H9 (cell line): ENCODE data around the gene KLHDC10. TPM values are rescaled to one million over a fixed set of nuclear protein-coding genes. Genes with fewer than 3 reads are reported as not detected.

Experiments used
- DNase-seq: peaks from one replicate; pipeline ENCODE4 v3.0.0-alpha.2; 2017
- H2AFZ ChIP-seq: one replicate; pipeline ENCODE4 v1.6.1; 2013; ENCODE audit warnings: mild to moderate bottlenecking, low read length, control low read depth, moderate library complexity
- H2AK5ac ChIP-seq: 2 replicates; pipeline ENCODE4 v1.6.1; 2013; ENCODE audit warnings: low read length, control low read depth, mixed read lengths; ENCODE audit not compliant: insufficient read length
- H2BK120ac ChIP-seq: one replicate; pipeline ENCODE4 v1.6.1; 2013; ENCODE audit warnings: low read depth, mild to moderate bottlenecking, low read length, control low read depth, inconsistent platforms; ENCODE audit not compliant: poor library complexity, severe bottlenecking
- H2BK12ac ChIP-seq: 2 replicates; pipeline ENCODE4 v1.6.1; 2013; ENCODE audit warnings: low read length, control low read depth, mixed read lengths, low read depth; ENCODE audit not compliant: insufficient read length
- H2BK15ac ChIP-seq: 2 replicates; pipeline ENCODE4 v1.6.1; 2013; ENCODE audit warnings: low read depth, low read length, control low read depth
- H2BK20ac ChIP-seq: one replicate; pipeline ENCODE4 v1.6.1; 2013; ENCODE audit warnings: low read depth, mild to moderate bottlenecking, low read length, control low read depth, inconsistent platforms; ENCODE audit not compliant: poor library complexity, severe bottlenecking
- H2BK5ac ChIP-seq: 2 replicates; pipeline ENCODE4 v1.6.1; 2013; ENCODE audit warnings: low read length, control low read depth, mixed read lengths; ENCODE audit not compliant: insufficient read length
- H3K14ac ChIP-seq: 2 replicates; pipeline ENCODE4 v1.6.1; 2013; ENCODE audit warnings: low read length, control low read depth; ENCODE audit not compliant: insufficient read depth
- H3K18ac ChIP-seq: 2 replicates; pipeline ENCODE4 v1.6.1; 2013; ENCODE audit warnings: low read depth, mild to moderate bottlenecking, mixed read lengths, low read length, control low read depth; ENCODE audit not compliant: insufficient read length
- H3K23ac ChIP-seq: 2 replicates; pipeline ENCODE4 v1.6.1; 2013; ENCODE audit warnings: low read length, control low read depth, mixed read lengths, low read depth; ENCODE audit not compliant: insufficient read length
- H3K23me2 ChIP-seq: 2 replicates; pipeline ENCODE4 v1.6.1; 2013; ENCODE audit warnings: low read depth, mild to moderate bottlenecking, mixed read lengths, low read length, control low read depth; ENCODE audit not compliant: insufficient read length, poor library complexity, severe bottlenecking
- H3K27ac ChIP-seq: 2 replicates; pipeline ENCODE4 v1.5.1; 2013; ENCODE audit warnings: low read length, control low read depth, mixed read lengths, low read depth; ENCODE audit not compliant: insufficient read length
- H3K27me3 ChIP-seq: 2 replicates; pipeline ENCODE4 v1.6.1; 2013; ENCODE audit warnings: low read length, control low read depth, inconsistent platforms; ENCODE audit not compliant: insufficient read depth
- H3K4ac ChIP-seq: 2 replicates; pipeline ENCODE4 v1.6.1; 2013; ENCODE audit warnings: low read depth, mild to moderate bottlenecking, control low read depth, inconsistent platforms, low read length, moderate library complexity
- H3K4me1 ChIP-seq: 2 replicates; pipeline ENCODE4 v1.6.1; 2013; ENCODE audit warnings: low read length, control low read depth, inconsistent platforms; ENCODE audit not compliant: insufficient read depth
- H3K4me2 ChIP-seq: 2 replicates; pipeline ENCODE4 v1.6.1; 2013; ENCODE audit warnings: low read length, control low read depth, mixed read lengths; ENCODE audit not compliant: insufficient read length, insufficient read depth
- H3K56ac ChIP-seq: 2 replicates; pipeline ENCODE4 v1.6.1; 2013; ENCODE audit warnings: low read depth, mild to moderate bottlenecking, mixed read lengths, low read length, control low read depth; ENCODE audit not compliant: insufficient read length
- H3K79me1 ChIP-seq: 2 replicates; pipeline ENCODE4 v1.6.1; 2013; ENCODE audit warnings: low read depth, mild to moderate bottlenecking, moderate library complexity, low read length, control low read depth, inconsistent platforms; ENCODE audit not compliant: insufficient read depth, poor library complexity, severe bottlenecking
- H3K79me2 ChIP-seq: 2 replicates; pipeline ENCODE4 v1.6.1; 2013; ENCODE audit warnings: low read length, control low read depth, inconsistent platforms; ENCODE audit not compliant: insufficient read depth
- H3K9ac ChIP-seq: 2 replicates; pipeline ENCODE4 v1.6.1; 2013; ENCODE audit warnings: low read length, control low read depth, mixed read lengths; ENCODE audit not compliant: insufficient read length; ENCODE audit errors: extremely low read depth
- H3K9me3 ChIP-seq: one replicate; pipeline ENCODE4 v1.6.1; 2013; ENCODE audit warnings: low read depth, low read length, inconsistent platforms; ENCODE audit not compliant: control insufficient read depth
- H3T11ph ChIP-seq: one replicate; pipeline ENCODE4 v1.6.1; 2013; ENCODE audit warnings: mild to moderate bottlenecking, low read length, control low read depth, inconsistent platforms
- H4K20me1 ChIP-seq: one replicate; pipeline ENCODE4 v1.6.1; 2013; ENCODE audit not compliant: control insufficient read depth, insufficient read length, insufficient read depth
- H4K5ac ChIP-seq: 2 replicates; pipeline ENCODE4 v1.6.1; 2013; ENCODE audit warnings: low read depth, mild to moderate bottlenecking, mixed read lengths, low read length, control low read depth; ENCODE audit not compliant: insufficient read length
- H4K8ac ChIP-seq: replicated peaks from 2 replicates; pipeline ENCODE4 v1.6.1; 2013; ENCODE audit warnings: low read length, control low read depth, mixed read lengths, low read depth; ENCODE audit not compliant: insufficient read length
- H4K91ac ChIP-seq: 2 replicates; pipeline ENCODE4 v1.6.1; 2013; ENCODE audit warnings: low read depth, mild to moderate bottlenecking, moderate library complexity, mixed read lengths, low read length, control low read depth; ENCODE audit not compliant: insufficient read length
- H3K27ac Mint-ChIP-seq, 3 experiments: 2 replicates in 2 of 3; 3 replicates in 1 of 3; pipeline ENCODE4 v1.8.0; 2020 to 2021; ENCODE audit warnings: mixed read lengths in 3 of 3, mild to moderate bottlenecking in 1 of 3, moderate library complexity in 1 of 3
- H3K27me3 Mint-ChIP-seq: 2 replicates; pipeline ENCODE4 v1.8.0; 2021; ENCODE audit warnings: low read depth, mild to moderate bottlenecking, moderate library complexity, mixed read lengths
- H3K36me3 Mint-ChIP-seq, 3 experiments: 2 replicates in 2 of 3; 3 replicates in 1 of 3; pipeline ENCODE4 v1.8.0; 2020 to 2021; ENCODE audit warnings: low read depth in 3 of 3, mixed read lengths in 3 of 3; ENCODE audit not compliant: insufficient read depth in 1 of 3
- H3K4me1 Mint-ChIP-seq, 2 experiments: 2 replicates each; pipeline ENCODE4 v1.8.0; 2020; ENCODE audit warnings: mixed read lengths in 2 of 2
- H3K4me3 Mint-ChIP-seq, 2 experiments: 2 replicates in 1 of 2; 3 replicates in 1 of 2; pipeline ENCODE4 v1.8.0; 2020 to 2021; ENCODE audit warnings: mild to moderate bottlenecking in 2 of 2, mixed read lengths in 2 of 2, moderate library complexity in 1 of 2
- H3K9me3 Mint-ChIP-seq, 2 experiments: 2 replicates in 1 of 2; 3 replicates in 1 of 2; pipeline ENCODE4 v1.8.0; 2020; ENCODE audit warnings: mild to moderate bottlenecking in 2 of 2, mixed read lengths in 2 of 2, moderate library complexity in 1 of 2
- CTCF ChIP-seq: fragments of 200-600 bp; sonication (generic); conservative IDR thresholded peaks from 3 replicates; pipeline ENCODE4 v1.8.0; 2021; ENCODE audit warnings: antibody characterized with exemption, mild to moderate bottlenecking
- WGBS: extraction: QIAGEN DNeasy Blood & Tissue Kit; methylation state at CpG from one replicate; pipeline ENCODE4 v1.1.7; 2013; ENCODE audit warnings: missing lambda C conversion rate, low lambda C conversion rate, mixed read lengths; ENCODE audit not compliant: insufficient read length; ENCODE audit errors: extremely low coverage; 5-methylcytosine and 5-hydroxymethylcytosine counted together
- total RNA-seq: library from RNA; stranded (reverse); gene quantifications from 2 replicates; pipeline ENCODE4 v1.2.1, GENCODE V29; 2021

Gene KLHDC10
- total RNA-seq, 1 experiment from 2014 or later, result 17.3 TPM

GRCh38 chr7:130070861-130071622 is 708 bp downstream of the KLHDC10 start:
- Histone ChIP-seq H4K8ac (no peak overlapping the region), H3K56ac (no peak overlapping the region), H3K27ac (no peak overlapping the region), H3K4ac (no peak overlapping the region), H3K23ac (no peak overlapping the region), H2AK5ac (no peak overlapping the region), H2BK12ac (no peak overlapping the region), H2BK15ac (no peak overlapping the region), H3K4me1 (no peaks in the 10 kb centered on the region), H3K9me3 (no peaks in the 10 kb centered on the region), H3K14ac (no peak overlapping the region), H3K27me3 (no peaks in the 10 kb centered on the region), H2AFZ (no peak overlapping the region), H4K20me1 (no peaks in the 10 kb centered on the region), H2BK5ac (no peak overlapping the region), H4K5ac (no peak overlapping the region), H3T11ph (no peak overlapping the region), H2BK20ac (no peak overlapping the region), H3K79me1 (peaks cover 2% of the 10 kb centered on the region), H3K18ac (no peak overlapping the region), H2BK120ac (no peak overlapping the region), H3K4me2 (peak overlapping the region; percentile 92), H4K91ac (no peak overlapping the region), H3K9ac (peak overlapping the region; percentile 74), H3K23me2 (peaks cover 8% of the 10 kb centered on the region), H3K79me2 (peaks cover 5% of the 10 kb centered on the region; the same call in 1 of the 2 replicates)
- Mint-ChIP-seq H3K4me3 (peak overlapping the region; percentile 80 to 86), H3K27me3 (no peaks in the 10 kb centered on the region), H3K4me1 (peaks cover 22 to 31% of the 10 kb centered on the region in 2 experiments), H3K36me3 (no peaks in the 10 kb centered on the region; a peak in 1 of 7 replicates), H3K9me3 (no peaks in the 10 kb centered on the region), H3K27ac (peak overlapping the region; percentile 37 to 78 (median 52); a peak in 6 of 7 replicates)
- no peak for DNase-seq
- WGBS, result no CpG with 5 or more reads among the region's 10 CpGs
- no peak for TF ChIP-seq CTCF
